ENCODE measurements around the gene RNASE1.

The RNASE1 gene

GRCh38 chr14:20802341-20803084, at the start of gene RNASE1:
RNASE1 (minus strand) TSS chr14:20802844; CDS start chr14:20802068, 776 bp downstream.
- Mint-ChIP-seq H3K9me3 (no peaks in the 10 kb centered on the region), H3K4me1 (peaks cover 14% of the 10 kb centered on the region), H3K27ac (peak within 1 kb of the TSS in 1 of 3 experiments; percentile 45), H3K4me3 (peak within 1 kb of the TSS in 2 of 3 experiments; percentile 15 to 28), H3K36me3 (ENCODE audit: low read depth) (no peaks in the 10 kb centered on the region), H3K27me3 (ENCODE audit: low read depth) (peaks cover 4% of the 10 kb centered on the region)
- TF ChIP-seq, protein P1, sequence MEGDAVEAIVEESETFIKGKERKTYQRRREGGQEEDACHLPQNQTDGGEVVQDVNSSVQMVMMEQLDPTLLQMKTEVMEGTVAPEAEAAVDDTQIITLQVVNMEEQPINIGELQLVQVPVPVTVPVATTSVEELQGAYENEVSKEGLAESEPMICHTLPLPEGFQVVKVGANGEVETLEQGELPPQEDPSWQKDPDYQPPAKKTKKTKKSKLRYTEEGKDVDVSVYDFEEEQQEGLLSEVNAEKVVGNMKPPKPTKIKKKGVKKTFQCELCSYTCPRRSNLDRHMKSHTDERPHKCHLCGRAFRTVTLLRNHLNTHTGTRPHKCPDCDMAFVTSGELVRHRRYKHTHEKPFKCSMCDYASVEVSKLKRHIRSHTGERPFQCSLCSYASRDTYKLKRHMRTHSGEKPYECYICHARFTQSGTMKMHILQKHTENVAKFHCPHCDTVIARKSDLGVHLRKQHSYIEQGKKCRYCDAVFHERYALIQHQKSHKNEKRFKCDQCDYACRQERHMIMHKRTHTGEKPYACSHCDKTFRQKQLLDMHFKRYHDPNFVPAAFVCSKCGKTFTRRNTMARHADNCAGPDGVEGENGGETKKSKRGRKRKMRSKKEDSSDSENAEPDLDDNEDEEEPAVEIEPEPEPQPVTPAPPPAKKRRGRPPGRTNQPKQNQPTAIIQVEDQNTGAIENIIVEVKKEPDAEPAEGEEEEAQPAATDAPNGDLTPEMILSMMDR (IDR thresholded peaks at IDR 0.05; ENCODE audit: unreplicated experiment in 3 of 3): no peak

- H3K27me3 Mint-ChIP-seq (ENCODE audit: low read depth): peaks cover 8% of the 10 kb centered on the region
- no peaks in the 10 kb centered on the region for H3K4me1 Mint-ChIP-seq
- H3K36me3 Mint-ChIP-seq (ENCODE audit: low read depth): no peaks in the 10 kb centered on the region
- peak overlapping the region in 1 of 3 experiments; percentile 1 for H3K27ac Mint-ChIP-seq
- H3K4me3 Mint-ChIP-seq: no peak overlapping the region
- H3K9me3 Mint-ChIP-seq: no peaks in the 10 kb centered on the region
- TF ChIP-seq, protein P1 (IDR thresholded peaks at IDR 0.05; ENCODE audit: unreplicated experiment in 3 of 3): no peak
Measured at GRCh38 chr14:20848955-20849570, 46.4 kb upstream of the RNASE1 start.

- Mint-ChIP-seq H3K27ac (peak overlapping the region in 1 of 3 experiments; percentile 1), H3K36me3 (ENCODE audit: low read depth) (no peaks in the 10 kb centered on the region), H3K9me3 (no peaks in the 10 kb centered on the region), H3K27me3 (ENCODE audit: low read depth) (peaks cover 8% of the 10 kb centered on the region), H3K4me3 (no peak overlapping the region), H3K4me1 (no peaks in the 10 kb centered on the region)
- TF ChIP-seq, protein P1 (IDR thresholded peaks at IDR 0.05; ENCODE audit: unreplicated experiment in 3 of 3): no peak
Measured at GRCh38 chr14:20848316-20848954, 45.8 kb upstream of the RNASE1 start.

DNA sequence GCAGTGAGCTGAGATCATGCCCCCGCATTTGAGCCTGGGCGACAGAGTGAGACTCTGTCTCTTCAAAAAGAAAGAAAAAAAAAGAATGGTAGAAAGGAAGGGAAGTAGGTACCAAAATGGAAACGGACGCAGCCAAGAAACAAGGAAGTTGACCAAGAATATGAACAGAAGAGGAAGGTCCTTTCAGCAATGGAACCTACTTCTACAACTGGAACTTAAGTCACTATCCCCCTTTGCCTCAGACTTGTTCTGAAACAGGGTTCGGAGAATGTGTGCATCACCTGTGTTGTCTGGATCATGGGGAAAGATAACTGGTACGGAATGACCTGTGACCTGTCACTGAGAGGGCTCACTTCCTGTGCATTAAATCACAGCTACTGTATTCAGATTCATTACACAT, 43.9 kb upstream of the RNASE1 start:
- H3K4me1 Mint-ChIP-seq: no peaks in the 10 kb centered on the region
- H3K27ac Mint-ChIP-seq: no peak overlapping the region
- no peak overlapping the region for H3K4me3 Mint-ChIP-seq
- no peaks in the 10 kb centered on the region for H3K36me3 Mint-ChIP-seq (ENCODE audit: low read depth)
- peaks cover 8% of the 10 kb centered on the region for H3K27me3 Mint-ChIP-seq (ENCODE audit: low read depth)
- TF ChIP-seq, protein P1 (IDR thresholded peaks at IDR 0.05; ENCODE audit: unreplicated experiment in 3 of 3): no peak
- no peaks in the 10 kb centered on the region for H3K9me3 Mint-ChIP-seq

DNA sequence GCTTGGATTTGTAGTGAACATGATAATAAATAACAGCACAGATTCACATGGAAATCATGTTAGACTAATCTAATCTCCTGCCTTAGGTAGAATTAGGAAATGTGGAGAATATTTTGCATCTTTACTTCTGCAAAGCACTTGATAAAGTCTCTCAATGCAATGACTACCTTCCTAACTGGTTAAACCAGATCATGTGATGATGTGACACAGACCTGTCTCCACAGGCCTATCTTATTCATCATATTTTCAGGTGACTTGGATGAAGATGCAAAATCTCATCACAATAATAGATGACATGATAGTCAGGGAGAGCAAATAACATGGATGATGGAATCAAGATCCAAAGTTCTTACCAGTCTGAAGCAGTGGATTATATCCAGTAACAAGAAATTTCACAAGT, 38.5 kb upstream of the RNASE1 start:
- Mint-ChIP-seq H3K9me3 (no peaks in the 10 kb centered on the region), H3K27me3 (ENCODE audit: low read depth) (no peaks in the 10 kb centered on the region), H3K36me3 (ENCODE audit: low read depth) (no peaks in the 10 kb centered on the region), H3K4me3 (no peak overlapping the region), H3K4me1 (no peaks in the 10 kb centered on the region), H3K27ac (no peak overlapping the region)
- TF ChIP-seq, protein P1 (IDR thresholded peaks at IDR 0.05; ENCODE audit: unreplicated experiment in 3 of 3): no peak

Measured in nephron (organoid).